Left cardiac atrium (tissue), 4 donors: ENCODE measurements around the gene SH2D3A. TPM values are rescaled to one million over a fixed set of nuclear protein-coding genes. Genes with fewer than 3 reads are reported as not detected.
"Not testable (repeated sequence)": the region's sequence is repeated elsewhere in the genome, so short reads cannot be mapped to it uniquely, and the experiment has no call there.

Experiments used
- ATAC-seq, 2 donors: fragments of 200-7000 bp; cut with Tn5 transposase; one replicate each; pipeline ENCODE4 v1.9.1; 2020; ENCODE audit warnings: mild to moderate bottlenecking in 2 of 2, moderate library complexity in 2 of 2
- DNase-seq: peaks from one replicate; pipeline ENCODE4 v3.0.0-alpha.2; 2020
- intact Hi-C, 2 donors: fragments of 100-400 bp; cut with DNase I; formaldehyde crosslinking; loops; one replicate each; pipeline versions ENCODE4 v1.14.1 to v1.15.1; 2022 to 2023
- total RNA-seq, 2 donors: library from RNA; stranded (reverse); fragmentation: NEBNext Ultra II Directional; extraction: Animal tissue kit (Norgen Biotek cat#: 25700); gene quantifications; one replicate each; pipeline ENCODE4 v1.2.1, GENCODE V29; 2021
- donor health status: DM: no; HTN: yes; CAD: no.
- donor health status: DM: no; HTN: yes; CAD: no; lungs with severe emphysema.
- donor health status: DM: yes; HTN: yes; CAD: no.
- donor health status: Dilated cardiomyopathy.

Gene SH2D3A
- total RNA-seq, 2 donors from 2014 or later = 0.47 to 0.65 TPM

GRCh38 chr19:6716610-6716970 is 50.6 kb downstream of the SH2D3A start:
- ATAC-seq = no peak
- no peak for DNase-seq
- intact Hi-C loops = no loop called here

GRCh38 chr19:6714749-6715555 is 52.3 kb downstream of the SH2D3A start:
- intact Hi-C loops = no loop called here
- ATAC-seq (no peak), DNase-seq (no peak)

- DNase-seq = no peak
- intact Hi-C loops = no loop called here
- no peak for ATAC-seq
Observed at GRCh38 chr19:6713773-6714692, 53.2 kb downstream of the SH2D3A start.

- intact Hi-C loops = no loop called here
- DNase-seq (no peak), ATAC-seq (no peak)
Observed at GRCh38 chr19:6712692-6713670, 54.3 kb downstream of the SH2D3A start.

- ATAC-seq (no peak), DNase-seq (no peak)
- intact Hi-C loops = no loop called here
Observed at GRCh38 chr19:6712231-6712630, 55.0 kb downstream of the SH2D3A start.

DNA sequence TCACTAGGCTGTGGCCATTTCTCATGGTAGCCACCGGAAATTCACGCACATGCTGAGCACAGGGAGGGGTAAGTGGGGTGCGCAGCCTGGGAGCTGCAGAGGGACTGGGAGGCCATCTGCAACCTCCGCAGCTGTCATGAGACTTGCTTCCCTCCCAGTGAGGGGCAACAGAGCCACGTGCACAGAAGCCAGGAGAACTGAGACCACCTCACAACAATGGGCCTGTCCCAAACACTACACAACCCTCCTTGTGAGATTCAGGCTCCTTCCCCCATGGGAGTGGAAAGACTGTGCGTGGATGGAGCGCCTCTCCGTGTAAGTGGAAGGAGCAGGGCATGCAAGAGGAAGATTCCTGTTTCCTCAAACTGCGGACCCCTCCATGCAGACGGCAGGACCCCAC is 55.6 kb downstream of the SH2D3A start:
- DNase-seq = no peak
- intact Hi-C loops = no loop called here
- no peak for ATAC-seq

DNA sequence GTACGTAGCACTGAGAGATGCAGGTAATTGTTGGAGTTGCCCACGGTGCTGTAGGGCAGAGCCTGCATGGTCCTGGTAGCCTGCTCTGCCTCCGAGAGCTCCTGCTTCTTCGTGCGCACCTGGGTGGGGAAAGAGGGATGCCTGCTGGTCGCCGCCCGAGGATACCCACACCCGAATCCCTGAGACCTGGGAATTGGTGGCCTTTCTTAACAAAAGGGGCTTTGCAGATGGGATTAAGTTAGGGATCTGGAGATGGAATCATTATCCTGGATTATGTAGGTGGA is 56.2 kb downstream of the SH2D3A start:
- intact Hi-C loops = no loop called here
- DNase-seq (no peak), ATAC-seq (no peak)

DNA sequence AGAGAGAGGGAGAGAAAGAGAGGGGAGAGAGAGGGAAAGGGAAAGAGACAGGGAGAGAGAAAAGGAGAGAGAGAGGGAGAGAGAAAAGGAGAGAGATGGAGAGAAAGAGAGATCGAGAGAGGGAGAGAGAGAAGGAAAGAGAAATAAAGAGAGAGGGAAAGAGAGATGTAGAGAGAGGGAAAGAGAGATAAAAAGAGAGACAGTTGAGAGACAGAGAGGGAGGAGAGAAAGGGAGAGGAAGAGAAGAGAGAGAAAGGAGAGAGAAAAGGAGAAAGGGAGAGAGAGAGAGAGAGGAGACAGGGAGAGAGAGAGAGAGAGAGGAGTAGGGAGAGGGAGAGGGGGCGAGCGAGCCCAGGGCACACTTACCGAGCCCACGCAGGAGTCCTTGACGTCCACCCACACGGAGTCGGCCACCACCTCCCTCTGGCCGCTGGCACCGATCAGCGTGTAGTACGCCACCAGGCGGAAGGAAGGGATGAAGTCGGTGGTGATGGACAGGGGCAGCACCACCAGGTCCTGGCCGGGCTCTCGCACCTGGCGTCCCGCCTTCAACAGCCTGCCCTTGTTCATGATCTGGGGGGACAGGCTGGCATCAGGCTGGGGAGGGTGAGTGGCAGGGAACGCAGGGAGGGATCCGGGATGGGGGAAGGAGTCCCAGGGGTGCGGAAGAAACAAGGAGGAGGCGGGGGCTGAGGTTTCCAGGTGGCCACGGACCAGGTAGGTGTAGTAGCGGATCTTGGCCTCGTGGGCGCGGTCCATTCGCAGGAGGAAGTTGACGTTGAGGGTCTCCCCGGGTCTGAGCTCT is 56.8 kb downstream of the SH2D3A start:
- ATAC-seq (no peak), DNase-seq (no peak)
- intact Hi-C loops = no loop called here

DNA sequence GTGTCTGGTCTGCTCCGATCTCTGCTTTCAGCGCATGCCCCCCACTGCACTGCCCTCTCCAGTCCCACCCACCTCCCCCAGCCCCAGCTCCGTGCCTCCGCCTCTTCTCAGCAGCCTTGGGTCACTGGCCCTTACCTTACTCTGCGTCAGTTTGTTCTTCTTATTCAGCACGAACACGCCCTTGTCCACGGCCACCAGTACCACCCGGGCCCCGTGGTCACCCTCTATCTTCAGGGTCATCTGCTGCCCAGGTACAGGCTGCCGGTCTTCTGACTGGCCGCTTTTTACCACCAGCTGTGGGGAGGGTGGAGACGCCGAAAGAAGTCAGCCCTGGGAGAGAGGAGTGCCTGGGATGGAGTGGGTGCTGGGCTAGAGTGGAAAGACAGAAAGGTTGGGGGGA is 57.7 kb downstream of the SH2D3A start:
- intact Hi-C loops = no loop called here
- ATAC-seq (no peak), DNase-seq (no peak)

- DNase-seq, intact Hi-C loops, ATAC-seq: not testable (repeated sequence)
Observed at GRCh38 chr19:6708913-6709312, 58.3 kb downstream of the SH2D3A start.

GRCh38 chr19:6708346-6708745 is 58.9 kb downstream of the SH2D3A start:
- ATAC-seq = no peak
- no peak for DNase-seq
- intact Hi-C loops = no loop called here

DNA sequence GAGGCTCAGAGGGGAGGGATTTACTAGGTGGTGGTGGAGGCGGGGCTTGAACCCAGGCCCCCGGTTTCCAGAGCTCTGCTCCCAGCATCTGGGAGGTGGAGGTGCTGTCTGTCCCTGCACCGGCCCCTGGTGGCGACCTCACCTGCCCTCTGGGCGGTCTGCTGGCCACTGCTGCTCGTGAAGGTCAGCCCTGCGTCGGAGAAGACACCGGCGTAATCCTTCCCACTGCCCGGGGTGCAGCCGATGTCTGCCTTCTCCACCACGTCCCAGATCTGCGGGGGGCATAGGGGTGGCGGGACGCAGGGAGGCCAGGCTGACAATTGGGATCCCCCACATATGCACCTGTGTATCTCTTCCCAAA is 59.6 kb downstream of the SH2D3A start:
- no peak for ATAC-seq
- DNase-seq = no peak
- intact Hi-C loops = no loop called here

DNA sequence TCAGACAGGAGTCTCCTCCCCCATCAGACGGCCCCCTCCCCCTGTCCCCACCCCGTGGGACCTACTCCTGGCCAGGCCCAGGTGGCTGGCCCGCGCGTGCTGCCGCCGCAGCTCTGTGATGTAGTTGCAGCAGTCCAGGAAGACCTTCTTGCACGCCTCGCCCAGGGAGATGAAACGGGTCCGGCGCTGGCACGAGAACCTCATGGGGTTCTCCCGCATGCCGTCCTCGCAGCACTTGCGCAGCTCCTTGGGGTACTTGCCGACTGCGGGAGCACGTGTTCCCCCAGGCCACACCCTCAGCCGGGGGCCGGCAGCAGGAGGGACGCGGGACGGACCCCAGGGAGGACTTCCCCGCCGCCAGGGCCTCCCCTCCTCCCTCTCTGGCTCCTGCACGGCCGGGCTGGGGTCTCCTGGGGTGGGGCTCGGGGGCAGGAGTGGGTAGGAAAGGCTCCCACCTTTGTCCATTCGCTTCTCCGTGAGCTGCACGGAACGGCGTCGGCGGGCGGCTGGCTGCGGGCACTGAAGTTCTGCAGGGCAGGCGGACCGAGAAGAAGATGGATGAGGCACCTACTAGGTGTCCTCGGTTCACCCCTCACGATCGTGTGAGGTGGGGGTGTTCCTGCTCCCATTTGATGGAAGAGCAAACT is 60.1 kb downstream of the SH2D3A start:
- no peak for DNase-seq

GRCh38 chr19:6706633-6706958 is 60.6 kb downstream of the SH2D3A start:
- DNase-seq (no peak), ATAC-seq (peak; percentile 31 to 36)
- intact Hi-C loops = no loop called here

More for the DNA sequence above, 60.1 kb downstream of the SH2D3A start:
- peak in 1 of 2 donors; percentile 21 for ATAC-seq
- intact Hi-C loops = no loop called here

DNA sequence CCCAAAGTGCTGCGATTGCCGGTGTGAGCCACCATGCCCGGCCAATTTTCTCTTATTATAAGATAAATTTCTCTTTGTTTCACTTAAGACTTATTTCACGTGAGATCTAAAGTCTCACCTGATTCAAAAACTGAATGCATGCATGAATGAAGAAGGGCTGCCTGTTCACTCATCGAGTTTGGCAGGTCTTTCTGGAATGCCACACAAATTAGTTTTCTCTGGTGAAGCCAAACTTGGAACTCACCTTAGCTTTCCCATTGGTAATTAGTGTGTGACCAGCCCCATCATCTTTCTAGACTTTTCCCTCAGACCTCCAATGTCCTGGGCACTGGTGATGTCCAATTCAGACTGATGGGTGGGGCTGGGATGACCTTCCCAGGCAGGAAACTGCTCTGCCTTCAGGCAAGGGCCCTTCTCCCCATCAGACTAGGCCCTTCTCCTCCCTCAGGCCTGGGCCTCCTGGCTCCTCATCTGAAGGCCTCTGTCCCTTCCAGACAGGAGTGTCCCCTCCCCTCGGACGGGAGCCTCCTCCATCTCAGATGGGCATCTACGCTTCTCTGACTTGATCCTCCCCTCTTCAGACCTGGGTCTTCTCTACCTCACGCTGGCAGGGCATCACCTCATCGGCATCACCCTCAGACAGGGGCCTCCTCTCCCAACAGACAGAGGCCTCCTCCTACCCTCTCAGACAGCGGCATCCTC is 61.2 kb downstream of the SH2D3A start:
- DNase-seq (no peak), ATAC-seq (peak in 1 of 2 donors; percentile 5)
- intact Hi-C loops = no loop called here
